IPS-18a (cell line): Measurements from ENCODE around the gene HIGD2A.

Experiments used
- H3K27ac ChIP-seq: one replicate; pipeline ENCODE4 v1.5.1; 2013; ENCODE audit warnings: low read length
- H3K27me3 ChIP-seq: one replicate; pipeline ENCODE4 v1.6.1; 2013; ENCODE audit warnings: mild to moderate bottlenecking, low read length; ENCODE audit not compliant: control insufficient read depth, insufficient read depth
- H3K36me3 ChIP-seq: one replicate; pipeline ENCODE4 v1.6.1; 2013; ENCODE audit warnings: low read depth, low read length; ENCODE audit not compliant: control insufficient read depth
- H3K4me1 ChIP-seq: one replicate; pipeline ENCODE4 v1.6.1; 2013; ENCODE audit warnings: low read depth, low read length; ENCODE audit not compliant: control insufficient read depth
- H3K4me3 ChIP-seq: one replicate; pipeline ENCODE4 v1.5.1; 2013; ENCODE audit warnings: low read length
- H3K9ac ChIP-seq: one replicate; pipeline ENCODE4 v1.6.1; 2013; ENCODE audit warnings: mild to moderate bottlenecking, low read length, moderate library complexity
- H3K9me3 ChIP-seq: one replicate; pipeline ENCODE4 v1.6.1; 2013; ENCODE audit warnings: low read depth, low read length; ENCODE audit not compliant: control insufficient read depth

Gene HIGD2A

DNA sequence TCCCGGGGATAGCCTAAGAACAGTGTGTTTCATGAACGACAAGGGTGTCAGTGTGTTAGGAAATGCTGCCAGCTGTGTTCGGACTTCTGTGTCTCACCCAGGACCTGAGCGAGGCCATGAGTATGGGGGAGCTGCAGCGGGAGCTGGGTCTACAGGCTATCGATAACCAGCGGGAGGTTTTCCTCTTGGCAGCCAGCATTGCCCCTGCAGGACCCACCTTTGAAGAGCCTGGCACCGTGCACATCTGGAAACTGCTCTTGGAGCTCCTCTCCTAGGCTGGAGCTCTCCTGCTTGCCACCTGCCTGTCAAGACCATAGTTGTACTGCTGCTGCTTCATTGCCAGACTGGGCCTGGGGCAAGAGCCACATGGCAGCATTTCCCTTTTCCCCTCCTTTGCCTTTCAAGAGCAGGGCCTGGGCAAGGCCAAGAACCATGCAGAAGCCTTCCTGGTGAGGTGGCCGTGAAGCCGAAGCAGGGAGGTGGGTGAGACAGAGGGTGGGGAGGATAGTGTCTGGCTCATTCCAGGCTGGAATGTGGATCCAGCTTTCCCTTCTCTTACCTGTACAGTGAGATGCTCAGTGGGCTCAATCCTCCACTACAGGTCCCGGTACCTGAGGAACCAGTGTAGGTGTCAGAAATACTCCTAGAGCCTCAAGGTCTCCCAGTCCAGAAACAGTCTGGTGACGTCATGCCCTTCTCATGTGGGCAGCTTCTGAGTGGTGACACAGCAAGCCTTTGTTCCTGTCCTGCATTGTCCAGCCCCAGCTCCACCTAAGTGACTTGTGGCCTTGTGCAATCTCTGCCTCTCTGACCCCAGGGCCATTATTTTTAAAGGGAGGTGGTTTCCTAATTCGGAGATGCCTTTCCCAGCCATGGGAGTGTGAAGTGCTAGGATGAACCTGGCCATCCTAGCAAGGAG lies 16.7 kb upstream of the HIGD2A start:
- H3K4me1 ChIP-seq, result no peaks in the 10 kb centered on the region
- H3K4me3 ChIP-seq, result no peak overlapping the region
- H3K27ac ChIP-seq, result no peak overlapping the region
- no peaks in the 10 kb centered on the region for H3K36me3 ChIP-seq
- no peak overlapping the region for H3K9ac ChIP-seq
- H3K9me3 ChIP-seq, result no peaks in the 10 kb centered on the region
- H3K27me3 ChIP-seq, result peaks cover 9% of the 10 kb centered on the region

GRCh38 chr5:176373100-176373818 lies 15.3 kb upstream of the HIGD2A start:
- H3K36me3 ChIP-seq, result no peaks in the 10 kb centered on the region
- no peaks in the 10 kb centered on the region for H3K27me3 ChIP-seq
- H3K27ac ChIP-seq, result no peak overlapping the region
- no peak overlapping the region for H3K4me3 ChIP-seq
- H3K4me1 ChIP-seq, result no peaks in the 10 kb centered on the region
- no peaks in the 10 kb centered on the region for H3K9me3 ChIP-seq
- H3K9ac ChIP-seq, result no peak overlapping the region

DNA sequence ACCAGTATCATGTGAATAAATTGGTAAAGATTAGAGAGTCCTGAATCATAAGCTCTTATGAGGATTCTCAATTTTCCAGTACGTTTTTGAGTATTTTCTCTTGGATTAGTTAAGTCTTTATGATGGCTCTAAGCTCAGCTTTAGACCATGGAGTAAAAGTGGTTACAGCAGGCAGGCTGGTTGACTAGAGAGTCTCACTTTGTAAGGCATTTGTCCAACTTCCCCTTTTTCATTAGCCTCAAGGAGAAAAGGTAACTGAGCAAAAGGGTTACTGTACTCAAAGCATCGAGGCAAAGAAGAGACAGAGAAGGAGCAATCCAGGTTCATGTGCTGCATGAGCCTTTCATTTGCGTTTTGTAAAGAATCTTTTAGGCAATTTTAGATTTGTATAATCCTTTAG lies 8.7 kb upstream of the HIGD2A start:
- Histone ChIP-seq H3K9me3 (no peaks in the 10 kb centered on the region), H3K27me3 (no peaks in the 10 kb centered on the region), H3K4me1 (no peaks in the 10 kb centered on the region), H3K36me3 (peaks cover 40% of the 10 kb centered on the region), H3K9ac (no peak overlapping the region), H3K27ac (no peak overlapping the region), H3K4me3 (no peak overlapping the region)

- Histone ChIP-seq H3K27ac (no peak overlapping the region), H3K9ac (no peak overlapping the region), H3K36me3 (peaks cover 54% of the 10 kb centered on the region), H3K27me3 (no peaks in the 10 kb centered on the region), H3K4me3 (no peak overlapping the region), H3K9me3 (no peaks in the 10 kb centered on the region), H3K4me1 (no peaks in the 10 kb centered on the region)
Measured at GRCh38 chr5:176381423-176381822, 7.1 kb upstream of the HIGD2A start.

DNA sequence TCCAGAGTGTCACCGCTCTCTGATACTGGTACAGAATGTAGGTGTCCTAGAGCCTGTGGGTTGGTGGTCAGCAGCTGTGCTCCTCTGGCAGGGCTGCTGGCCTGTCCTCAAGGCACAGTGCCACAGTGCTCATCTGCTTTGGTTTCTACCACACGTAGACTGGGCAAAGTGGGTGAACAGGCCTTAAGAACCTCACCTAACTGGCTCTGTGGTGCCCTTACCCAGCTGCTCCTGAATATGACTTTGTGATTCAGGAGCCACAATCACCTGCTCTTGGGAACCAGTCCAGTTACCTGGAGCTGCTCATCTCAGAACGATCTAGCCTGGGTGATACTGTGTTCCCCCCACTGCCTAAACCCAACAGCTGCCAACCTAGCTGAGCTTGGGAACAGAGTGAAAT lies 6.6 kb upstream of the HIGD2A start:
- H3K27ac ChIP-seq, result no peak overlapping the region
- no peaks in the 10 kb centered on the region for H3K9me3 ChIP-seq
- H3K4me1 ChIP-seq, result peaks cover under 1% of the 10 kb centered on the region
- H3K27me3 ChIP-seq, result no peaks in the 10 kb centered on the region
- H3K4me3 ChIP-seq, result no peak overlapping the region
- H3K9ac ChIP-seq, result no peak overlapping the region
- H3K36me3 ChIP-seq, result peaks cover 57% of the 10 kb centered on the region

GRCh38 chr5:176382721-176383120 lies 5.8 kb upstream of the HIGD2A start:
- no peak overlapping the region for H3K9ac ChIP-seq
- peaks cover 57% of the 10 kb centered on the region for H3K36me3 ChIP-seq
- no peak overlapping the region for H3K4me3 ChIP-seq
- no peaks in the 10 kb centered on the region for H3K27me3 ChIP-seq
- no peak overlapping the region for H3K27ac ChIP-seq
- H3K4me1 ChIP-seq, result peaks cover 8% of the 10 kb centered on the region
- no peaks in the 10 kb centered on the region for H3K9me3 ChIP-seq

DNA sequence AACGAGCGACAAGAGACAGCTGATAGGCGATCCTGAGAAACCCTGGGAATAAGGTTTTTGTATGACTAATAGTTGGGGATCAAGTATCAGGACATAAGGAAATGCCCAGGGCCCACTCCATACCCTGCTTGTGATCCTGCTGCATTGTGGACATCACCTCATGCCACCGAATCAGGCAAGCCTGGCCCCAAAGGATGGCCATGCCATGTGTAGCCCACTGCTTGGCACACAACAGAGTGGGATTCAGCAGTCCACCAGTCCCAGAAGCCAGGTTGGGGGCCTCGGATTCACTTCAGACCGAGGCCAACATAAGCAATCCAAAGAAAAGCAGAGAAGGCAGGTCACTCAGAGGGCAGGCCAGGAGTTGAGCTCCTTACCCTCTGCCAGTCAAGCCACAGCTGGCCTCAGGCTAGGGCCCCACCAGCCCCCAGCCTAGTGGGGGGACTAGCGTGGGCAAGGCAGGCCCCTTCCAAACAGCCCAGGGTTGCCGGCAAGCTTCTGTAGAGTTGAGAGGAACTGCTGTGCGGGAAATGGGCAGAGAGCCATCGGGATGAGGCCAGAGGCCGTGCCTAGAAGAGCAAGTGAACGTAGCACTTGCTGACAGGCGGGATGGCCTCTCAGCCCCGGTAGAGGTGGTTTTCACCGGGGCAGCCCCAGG lies 5.2 kb upstream of the HIGD2A start:
- H3K36me3 ChIP-seq, result peaks cover 57% of the 10 kb centered on the region

GRCh38 chr5:176383961-176384360 lies 4.6 kb upstream of the HIGD2A start:
- H3K4me1 ChIP-seq, result peaks cover 8% of the 10 kb centered on the region
- H3K9me3 ChIP-seq, result no peaks in the 10 kb centered on the region
- H3K27me3 ChIP-seq, result no peaks in the 10 kb centered on the region
- no peak overlapping the region for H3K4me3 ChIP-seq
- H3K36me3 ChIP-seq, result peaks cover 57% of the 10 kb centered on the region
- H3K27ac ChIP-seq, result no peak overlapping the region
- no peak overlapping the region for H3K9ac ChIP-seq

More for the DNA sequence above, 5.2 kb upstream of the HIGD2A start:
- Histone ChIP-seq H3K27ac (no peak overlapping the region), H3K27me3 (no peaks in the 10 kb centered on the region), H3K9me3 (no peaks in the 10 kb centered on the region), H3K4me1 (peaks cover 8% of the 10 kb centered on the region), H3K9ac (no peak overlapping the region), H3K4me3 (no peak overlapping the region)

DNA sequence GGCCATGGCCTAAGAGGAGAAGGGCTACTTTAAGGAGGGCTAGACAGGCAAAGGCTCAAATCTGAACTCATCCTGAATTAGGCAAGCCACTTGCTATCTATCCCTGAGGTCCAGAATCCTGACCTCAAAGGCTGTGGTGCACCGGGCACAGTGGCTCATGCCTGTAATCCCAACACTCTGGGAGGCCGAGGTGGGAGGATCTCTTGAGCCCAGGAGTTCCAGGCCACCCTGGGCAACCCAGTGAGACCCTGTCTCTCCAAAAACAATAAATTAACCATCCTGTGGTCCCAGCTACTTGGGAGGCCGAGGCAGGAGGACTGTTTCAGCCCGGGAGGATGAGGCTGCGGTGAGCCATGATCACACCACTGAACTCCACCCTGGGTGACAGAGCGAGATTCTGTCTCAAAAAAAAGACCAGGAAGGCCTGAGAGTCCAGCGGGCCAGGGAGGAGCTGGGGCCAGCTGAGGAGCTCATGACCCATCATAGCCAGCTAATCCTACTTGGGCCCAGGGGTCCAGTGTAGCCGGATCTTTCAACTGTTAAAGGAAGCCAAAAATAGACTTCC lies 4.1 kb upstream of the HIGD2A start:
- Histone ChIP-seq H3K27me3 (no peaks in the 10 kb centered on the region), H3K36me3 (peaks cover 57% of the 10 kb centered on the region), H3K27ac (no peak overlapping the region)

GRCh38 chr5:176384991-176385390 lies 3.6 kb upstream of the HIGD2A start:
- H3K9me3 ChIP-seq, result no peaks in the 10 kb centered on the region
- no peak overlapping the region for H3K9ac ChIP-seq
- peaks cover 8% of the 10 kb centered on the region for H3K4me1 ChIP-seq
- peaks cover 52% of the 10 kb centered on the region for H3K36me3 ChIP-seq
- no peak overlapping the region for H3K4me3 ChIP-seq
- H3K27ac ChIP-seq, result no peak overlapping the region
- H3K27me3 ChIP-seq, result no peaks in the 10 kb centered on the region

More for the DNA sequence above, 4.1 kb upstream of the HIGD2A start:
- Histone ChIP-seq H3K9me3 (no peaks in the 10 kb centered on the region), H3K9ac (no peak overlapping the region), H3K4me3 (no peak overlapping the region), H3K4me1 (peaks cover 8% of the 10 kb centered on the region)

DNA sequence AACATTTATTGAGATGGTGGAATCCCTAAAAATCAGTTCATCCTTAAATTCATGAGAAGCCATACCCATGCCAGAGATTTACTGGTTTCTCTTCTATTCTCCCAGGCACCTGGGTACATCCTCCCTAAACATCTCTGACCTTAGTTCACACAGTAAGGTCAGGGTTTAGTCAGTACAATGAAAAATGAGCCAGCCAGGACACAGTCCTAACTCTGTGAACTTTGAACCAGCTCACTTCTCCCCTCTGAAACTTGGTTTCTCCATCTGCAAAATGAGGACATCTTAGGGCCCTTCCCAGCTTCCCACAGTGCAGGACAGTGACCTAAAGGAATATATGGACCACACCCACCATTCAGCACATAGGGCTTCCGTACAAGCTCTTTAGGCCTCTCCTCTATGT lies 2.1 kb upstream of the HIGD2A start:
- Histone ChIP-seq H3K27ac (no peak overlapping the region), H3K4me1 (peaks cover 8% of the 10 kb centered on the region), H3K4me3 (no peak overlapping the region), H3K9ac (no peak overlapping the region), H3K9me3 (no peaks in the 10 kb centered on the region), H3K36me3 (peaks cover 53% of the 10 kb centered on the region), H3K27me3 (no peaks in the 10 kb centered on the region)
